GM12878 (cell line): Measurements from ENCODE around the gene LTA. TPM values are rescaled to one million over a fixed set of nuclear protein-coding genes. Genes with fewer than 3 reads are reported as not detected.

Source experiments
- ATAC-seq: fragments of 200-7000 bp; cut with Tn5 transposase; 3 replicates; pipeline ENCODE4 v1.9.1; 2020; ENCODE audit warnings: mild to moderate bottlenecking, moderate library complexity
- BruUV-seq: library from RNA; stranded (reverse); fragments of 400-500 nt; replicated peaks from 2 replicates; lab custom pipeline; 2021; lab: Mats Ljungman, UMichigan
- CTCF ChIA-PET: fragments of 300-600 bp; sonication (Branson Sonifier 250); formaldehyde crosslinking; extraction: SDS; loops from one replicate; lab custom pipeline; 2021; ENCODE audit warnings: inconsistent platforms; lab: Yijun Ruan, JAX
- POLR2A ChIA-PET: fragments of 350-600 bp; formaldehyde crosslinking; extraction: SDS; loops from one replicate; lab custom pipeline; 2021; ENCODE audit warnings: inconsistent platforms; lab: Charles Lee
- RAD21 ChIA-PET: fragments of 300-600 bp; sonication (Branson Sonifier 250); formaldehyde crosslinking; loops from one replicate; lab custom pipeline; 2023; ENCODE audit warnings: antibody characterized with exemption; ENCODE audit not compliant: unreplicated experiment; lab: Charles Lee
- SMC1A ChIA-PET: fragments of 300-600 bp; sonication (Branson Sonifier 250); formaldehyde crosslinking; loops from one replicate; lab custom pipeline; 2023; ENCODE audit not compliant: unreplicated experiment, uncharacterized antibody; lab: Charles Lee
- DNase-seq: peaks from one replicate; pipeline ENCODE4 v3.0.0-alpha.2; 2011; ENCODE audit warnings: low read depth, low spot score
- FAIRE-seq: peaks from 3 replicates; lab custom pipeline; 2011; peaks lifted over from hg19 to GRCh38; lab: Jason Lieb, UNC
- H2AFZ ChIP-seq: 2 replicates; pipeline ENCODE4 v1.6.0; 2011; ENCODE audit warnings: low read depth, low read length, control low read depth; ENCODE audit not compliant: control insufficient read depth
- H3K27ac ChIP-seq: 2 replicates; pipeline ENCODE4 v1.5.1; 2011; ENCODE audit warnings: control low read depth; ENCODE audit not compliant: control insufficient read depth, insufficient read depth
- H3K27me3 ChIP-seq, 2 experiments: replicated peaks in 1 of 2; 2 replicates each; pipeline versions ENCODE4 v1.6.0 to v1.6.1; 2011; ENCODE audit warnings: low read length in 1 of 2; ENCODE audit not compliant: control insufficient read depth in 2 of 2, insufficient read depth in 2 of 2
- H3K36me3 ChIP-seq, 2 experiments: 2 replicates each; pipeline ENCODE4 v1.5.1; 2011; ENCODE audit warnings: low read length in 1 of 2; ENCODE audit not compliant: control insufficient read depth in 2 of 2, insufficient read depth in 2 of 2
- H3K4me1 ChIP-seq: 2 replicates; pipeline ENCODE4 v1.6.1; 2011; ENCODE audit warnings: mild to moderate bottlenecking, low read length, moderate library complexity, mixed read lengths; ENCODE audit not compliant: control insufficient read depth, insufficient read depth
- H3K4me2 ChIP-seq: 2 replicates; pipeline ENCODE4 v1.6.0; 2011; ENCODE audit warnings: control low read depth; ENCODE audit not compliant: control insufficient read depth, insufficient read depth
- H3K4me3 ChIP-seq: fragments of 200-600 bp; sonication (generic); 2 replicates; pipeline ENCODE4 v1.5.1; 2016
- H3K79me2 ChIP-seq: 2 replicates; pipeline ENCODE4 v1.6.0; 2011; ENCODE audit warnings: low read length; ENCODE audit not compliant: control insufficient read depth, insufficient read depth
- H3K9ac ChIP-seq: 2 replicates; pipeline ENCODE4 v1.8.0; 2011; ENCODE audit warnings: low read length, control low read depth, mixed read lengths; ENCODE audit not compliant: control insufficient read depth, insufficient read depth
- H3K9me3 ChIP-seq: replicated peaks from 3 replicates; pipeline ENCODE4 v1.5.1; 2011; ENCODE audit warnings: mild to moderate bottlenecking, low read length; ENCODE audit not compliant: control insufficient read depth, insufficient read depth
- H4K20me1 ChIP-seq: 2 replicates; pipeline ENCODE4 v1.6.0; 2011; ENCODE audit not compliant: control insufficient read depth, insufficient read depth
- KLF5 ChIP-seq: fragments of 450-650 bp; IDR thresholded peaks from 2 replicates; pipeline ENCODE4 v1.6.1; 2014; ENCODE audit warnings: mild to moderate bottlenecking; ENCODE audit not compliant: partially characterized antibody
- MLLT1 ChIP-seq: fragments of 450-650 bp; IDR thresholded peaks from 2 replicates; pipeline ENCODE4 v1.6.1; 2016; ENCODE audit warnings: mild to moderate bottlenecking
- WGBS: methylation state at CpG from one replicate; pipeline ENCODE4 v1.1.6; 2016; ENCODE audit warnings: low lambda C conversion rate; ENCODE audit not compliant: insufficient replicate concordance, insufficient coverage; ENCODE audit errors: missing lambda C conversion rate; 5-methylcytosine and 5-hydroxymethylcytosine counted together
- in situ Hi-C: fragments of 300-500 bp; cut with MboI; formaldehyde crosslinking; loops from 9 replicates; pipeline ENCODE4 v1.14.3; 2018; ENCODE audit warnings: mixed read lengths
- intact Hi-C: fragments of 100-400 bp; cut with micrococcal nuclease; formaldehyde crosslinking; loops from one replicate; pipeline ENCODE4 v1.14.2; 2022; ENCODE audit not compliant: unreplicated experiment
- polyA plus RNA-seq, 11 experiments: library from polyadenylated mRNA; depleted of rRNA in 4 of 11; unstranded in 6 of 11; stranded (reverse) in 5 of 11; fragments of >200 nt; fragmentation: Nextera tagmentation in 4 of 11; fragmentation: Illumina TruSeq in 1 of 11; extraction: Ambion mirVana in 4 of 11; extraction: Trizol in 1 of 11; gene quantifications; 1 replicate in 1 of 11; 2 replicates in 10 of 11; pipeline versions ENCODE4 v1.2.1 to v1.2.3, GENCODE V29; 2011 to 2016; ENCODE audit warnings: inconsistent platforms in 2 of 11, missing spikeins in 2 of 11, low read depth in 1 of 11
- total RNA-seq, 4 experiments: library from RNA; depleted of rRNA in 3 of 4; stranded (reverse); fragments of >200 nt in 3 of 4; fragmentation: Illumina TruSeq in 1 of 4; extraction: Trizol in 1 of 4; gene quantifications; 2 replicates each; pipeline versions ENCODE4 v1.2.1 to v1.2.3, GENCODE V29; 2013 to 2021
- TF ChIP-seq, protein P1 (sequence below): fragments of 450-650 bp; formaldehyde crosslinking; IDR thresholded peaks from 2 replicates; pipeline ENCODE4 v1.4.0; 2020; ENCODE audit warnings: mild to moderate bottlenecking, moderate library complexity

Gene LTA
- total and polyA plus RNA-seq, 10 of the 15 experiments (the other 5 are each of a cell fraction or from before 2014, with no cell fraction given), result 27.5 to 100 (median 75.1) TPM

- ChIA-PET POLR2A (interaction anchor here (0.9 to 15.1 kb wide), 11 partner anchors 7 to 95 kb away, joined by 3 to 222 read pairs (median 7); partner anchors contain the start of genes ATP6V1G2, GPANK1, LST1 and LTB), SMC1A (interaction anchor here (0.7 to 45.5 kb wide), 3 partner anchors 14 to 46 kb away, joined by 3 to 1989 read pairs (median 1989); partner anchors contain the start of genes ATP6V1G2, DDX39B, LST1 and LTA), CTCF (interaction anchor here (0.7 to 34.8 kb wide), 6 partner anchors 9 to 18 kb away, joined by 4 to 2098 read pairs (median 26); partner anchors contain the start of genes LST1, LTB, NCR3 and TNF), RAD21 (interaction anchor here (1.2 to 5.5 kb wide), 9 partner anchors 11 to 29 kb away, joined by 5 to 62 read pairs (median 13); partner anchors contain the start of genes LTB and NCR3)
- Histone ChIP-seq H3K4me3 (peak overlapping the region; percentile 29; the same call in 1 of the 2 replicates), H3K9me3 (no peaks in the 10 kb centered on the region), H2AFZ (no peak overlapping the region), H3K27ac (peak overlapping the region; percentile 4; the same call in 1 of the 2 replicates), H3K27me3 (no peaks in the 10 kb centered on the region), H3K4me1 (peaks cover 70% of the 10 kb centered on the region), H3K4me2 (peak overlapping the region; percentile 24; the same call in 1 of the 2 replicates), H3K9ac (no peak overlapping the region), H3K79me2 (peaks cover 36% of the 10 kb centered on the region), H4K20me1 (no peaks in the 10 kb centered on the region), H3K36me3 (no peaks in the 10 kb centered on the region)
- no peak for TF ChIP-seq KLF5
- no peak for TF ChIP-seq MLLT1
- TF ChIP-seq, protein P1, sequence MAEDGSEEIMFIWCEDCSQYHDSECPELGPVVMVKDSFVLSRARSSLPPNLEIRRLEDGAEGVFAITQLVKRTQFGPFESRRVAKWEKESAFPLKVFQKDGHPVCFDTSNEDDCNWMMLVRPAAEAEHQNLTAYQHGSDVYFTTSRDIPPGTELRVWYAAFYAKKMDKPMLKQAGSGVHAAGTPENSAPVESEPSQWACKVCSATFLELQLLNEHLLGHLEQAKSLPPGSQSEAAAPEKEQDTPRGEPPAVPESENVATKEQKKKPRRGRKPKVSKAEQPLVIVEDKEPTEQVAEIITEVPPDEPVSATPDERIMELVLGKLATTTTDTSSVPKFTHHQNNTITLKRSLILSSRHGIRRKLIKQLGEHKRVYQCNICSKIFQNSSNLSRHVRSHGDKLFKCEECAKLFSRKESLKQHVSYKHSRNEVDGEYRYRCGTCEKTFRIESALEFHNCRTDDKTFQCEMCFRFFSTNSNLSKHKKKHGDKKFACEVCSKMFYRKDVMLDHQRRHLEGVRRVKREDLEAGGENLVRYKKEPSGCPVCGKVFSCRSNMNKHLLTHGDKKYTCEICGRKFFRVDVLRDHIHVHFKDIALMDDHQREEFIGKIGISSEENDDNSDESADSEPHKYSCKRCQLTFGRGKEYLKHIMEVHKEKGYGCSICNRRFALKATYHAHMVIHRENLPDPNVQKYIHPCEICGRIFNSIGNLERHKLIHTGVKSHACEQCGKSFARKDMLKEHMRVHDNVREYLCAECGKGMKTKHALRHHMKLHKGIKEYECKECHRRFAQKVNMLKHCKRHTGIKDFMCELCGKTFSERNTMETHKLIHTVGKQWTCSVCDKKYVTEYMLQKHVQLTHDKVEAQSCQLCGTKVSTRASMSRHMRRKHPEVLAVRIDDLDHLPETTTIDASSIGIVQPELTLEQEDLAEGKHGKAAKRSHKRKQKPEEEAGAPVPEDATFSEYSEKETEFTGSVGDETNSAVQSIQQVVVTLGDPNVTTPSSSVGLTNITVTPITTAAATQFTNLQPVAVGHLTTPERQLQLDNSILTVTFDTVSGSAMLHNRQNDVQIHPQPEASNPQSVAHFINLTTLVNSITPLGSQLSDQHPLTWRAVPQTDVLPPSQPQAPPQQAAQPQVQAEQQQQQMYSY (CRISPR knock-in tag), result no peak
- intact Hi-C loops, result no loop called here
- in situ Hi-C loops, result loop anchor here (25.0 kb wide), 2 partner anchors 1042 to 1392 kb away; partner anchors contain the start of genes BRD2 and HLA-DMA
- ATAC-seq, result no peak
- no peak for DNase-seq
- 50% methylated on average over 1 of the region's 1 CpG for WGBS
- no peak for FAIRE-seq
- BruUV-seq, result no TSS peak
Measured at GRCh38 chr6:31569861-31570536, 2.1 kb upstream of the LTA start.
